ACC112 (cell line): ENCODE data around the gene SYTL2.
"Not testable (repeated sequence)": the region's sequence is repeated elsewhere in the genome, so short reads cannot be mapped to it uniquely, and the experiment has no call there.

Experiments used
- H2AFZ ChIP-seq: fragments of 200-600 bp; sonication (generic); one replicate; pipeline ENCODE4 v1.6.0; 2017; ENCODE audit warnings: antibody characterized with exemption, low read length; ENCODE audit not compliant: unreplicated experiment
- H3K27ac ChIP-seq: fragments of 200-600 bp; sonication (generic); 2 replicates; pipeline ENCODE4 v1.5.1; 2014; ENCODE audit warnings: low read depth, mild to moderate bottlenecking, antibody characterized with exemption, low read length, moderate library complexity
- H3K27me3 ChIP-seq: fragments of 200-600 bp; sonication (generic); 2 replicates; pipeline ENCODE4 v1.6.1; 2014; ENCODE audit warnings: mild to moderate bottlenecking, antibody characterized with exemption, low read length, moderate library complexity, mixed read lengths; ENCODE audit not compliant: insufficient read depth
- H3K36me3 ChIP-seq: fragments of 200-600 bp; sonication (generic); 2 replicates; pipeline ENCODE4 v1.6.1; 2016; ENCODE audit warnings: mild to moderate bottlenecking, antibody characterized with exemption, low read length, moderate library complexity, mixed read lengths; ENCODE audit not compliant: insufficient read depth
- H3K4me1 ChIP-seq: fragments of 200-600 bp; sonication (generic); one replicate; pipeline ENCODE4 v1.6.1; 2016; ENCODE audit warnings: low read length, mixed read lengths; ENCODE audit not compliant: insufficient read depth, unreplicated experiment, control insufficient read depth
- H3K4me3 ChIP-seq: fragments of 200-600 bp; sonication (generic); 2 replicates; pipeline ENCODE4 v1.5.1; 2014; ENCODE audit warnings: mild to moderate bottlenecking, low read depth, low read length
- H3K79me2 ChIP-seq: fragments of 200-600 bp; sonication (generic); one replicate; pipeline ENCODE4 v1.6.0; 2016; ENCODE audit warnings: low read length; ENCODE audit not compliant: control insufficient read depth, unreplicated experiment, insufficient read depth

Gene SYTL2

DNA sequence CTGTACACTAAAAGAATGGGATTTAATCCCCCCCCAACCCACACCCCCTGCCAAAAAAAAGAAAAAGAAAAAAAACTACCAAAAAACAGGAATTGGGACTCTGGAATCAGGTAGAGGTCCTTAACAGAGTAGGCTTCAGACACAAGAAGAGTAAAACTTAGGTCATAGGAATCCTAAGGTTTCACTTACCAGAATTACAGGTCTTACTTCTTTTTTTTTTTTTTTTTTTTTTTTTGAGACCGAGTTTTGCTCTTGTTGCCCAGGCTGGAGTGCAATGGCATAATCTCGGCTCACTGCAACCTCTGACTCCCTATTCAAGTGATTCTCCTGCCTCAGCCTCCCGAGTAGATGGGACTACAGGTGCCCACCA, 33.4 kb downstream of the SYTL2 start:
- not testable (repeated sequence) for H3K27ac ChIP-seq, H2AFZ ChIP-seq, H3K79me2 ChIP-seq, H3K36me3 ChIP-seq, H3K4me3 ChIP-seq, H3K4me1 ChIP-seq
- peaks cover 32% of the 10 kb centered on the region for H3K27me3 ChIP-seq

DNA sequence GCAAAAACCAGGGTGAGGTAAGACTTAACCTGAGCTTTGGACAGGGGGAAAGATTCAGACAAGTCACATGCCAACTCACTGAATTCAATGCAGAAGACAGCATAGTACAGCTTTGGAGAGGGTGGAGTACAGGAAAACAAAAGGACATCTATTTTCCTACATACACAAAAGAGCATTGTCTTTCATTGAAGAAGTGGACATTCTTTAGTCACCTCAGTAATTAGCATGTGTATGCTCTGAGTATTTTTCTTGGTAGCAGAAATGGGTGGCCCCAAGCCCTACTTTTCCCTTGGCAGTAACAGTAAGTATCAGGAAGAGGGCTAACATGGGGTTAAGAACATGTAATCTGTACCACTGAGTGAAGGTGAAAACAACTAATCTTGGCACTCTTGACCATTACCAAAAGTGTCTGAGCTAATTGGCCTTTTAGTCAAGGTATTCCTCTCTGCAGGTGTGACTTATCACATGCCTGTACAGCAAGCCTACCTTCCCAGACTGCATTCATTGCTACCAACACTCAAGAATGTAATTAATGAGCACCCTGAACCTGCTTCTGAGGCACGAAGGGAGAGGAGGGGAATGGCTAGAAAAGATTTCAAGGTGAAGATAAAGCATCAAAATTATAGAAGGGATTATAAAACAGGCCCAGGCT, 33.9 kb downstream of the SYTL2 start:
- H3K27ac ChIP-seq = no peak overlapping the region
- H3K4me3 ChIP-seq = no peak overlapping the region
- H3K4me1 ChIP-seq = no peaks in the 10 kb centered on the region
- peaks cover 35% of the 10 kb centered on the region for H3K27me3 ChIP-seq
- H2AFZ ChIP-seq = no peak overlapping the region
- H3K36me3 ChIP-seq = no peaks in the 10 kb centered on the region
- H3K79me2 ChIP-seq = no peaks in the 10 kb centered on the region

GRCh38 chr11:85774256-85775101, 36.5 kb downstream of the SYTL2 start:
- no peak overlapping the region for H3K27ac ChIP-seq
- H3K27me3 ChIP-seq = peaks cover 39% of the 10 kb centered on the region
- no peaks in the 10 kb centered on the region for H3K4me1 ChIP-seq
- H3K4me3 ChIP-seq = no peak overlapping the region
- no peaks in the 10 kb centered on the region for H3K36me3 ChIP-seq
- H2AFZ ChIP-seq = no peak overlapping the region
- H3K79me2 ChIP-seq = no peaks in the 10 kb centered on the region

DNA sequence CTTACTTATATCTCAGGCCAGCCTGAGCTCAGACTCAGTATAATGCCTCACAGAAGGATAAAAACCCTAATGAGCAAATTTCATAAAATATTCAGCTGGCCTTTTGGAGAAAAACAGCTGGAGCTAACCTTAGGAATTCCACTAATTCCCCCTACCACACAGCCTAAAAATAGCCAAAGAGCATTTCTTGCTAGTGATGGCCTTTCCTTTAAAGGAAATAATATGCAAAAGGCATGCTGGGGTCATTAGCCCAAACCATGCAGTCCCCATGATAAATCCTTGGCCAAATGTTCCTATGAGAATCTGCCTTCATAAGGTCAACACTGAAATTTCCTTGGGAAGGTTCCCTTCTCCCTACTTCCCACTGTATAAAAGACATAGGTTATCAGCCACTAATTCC, 38.2 kb downstream of the SYTL2 start:
- Histone ChIP-seq H2AFZ (no peak overlapping the region), H3K27ac (no peak overlapping the region), H3K4me3 (no peak overlapping the region), H3K4me1 (no peaks in the 10 kb centered on the region), H3K79me2 (no peaks in the 10 kb centered on the region), H3K27me3 (peaks cover 51% of the 10 kb centered on the region), H3K36me3 (no peaks in the 10 kb centered on the region)

- Histone ChIP-seq H3K4me1 (no peaks in the 10 kb centered on the region), H3K27me3 (peaks cover 51% of the 10 kb centered on the region), H2AFZ (no peak overlapping the region), H3K79me2 (no peaks in the 10 kb centered on the region), H3K4me3 (no peak overlapping the region), H3K36me3 (no peaks in the 10 kb centered on the region), H3K27ac (no peak overlapping the region)
These were observed 39.4 kb downstream of the SYTL2 start for GRCh38 chr11:85771568-85771967.

GRCh38 chr11:85769771-85770170, 41.2 kb downstream of the SYTL2 start:
- H3K36me3 ChIP-seq = no peaks in the 10 kb centered on the region
- no peak overlapping the region for H3K4me3 ChIP-seq
- no peak overlapping the region for H2AFZ ChIP-seq
- H3K79me2 ChIP-seq = no peaks in the 10 kb centered on the region
- no peak overlapping the region for H3K27ac ChIP-seq
- peaks cover 50% of the 10 kb centered on the region for H3K27me3 ChIP-seq
- no peaks in the 10 kb centered on the region for H3K4me1 ChIP-seq

- no peak overlapping the region for H2AFZ ChIP-seq
- no peak overlapping the region for H3K4me3 ChIP-seq
- H3K36me3 ChIP-seq = no peaks in the 10 kb centered on the region
- H3K27me3 ChIP-seq = peaks cover 44% of the 10 kb centered on the region; the same call in 1 of the 2 replicates
- H3K79me2 ChIP-seq = no peaks in the 10 kb centered on the region
- H3K27ac ChIP-seq = no peak overlapping the region
- H3K4me1 ChIP-seq = no peaks in the 10 kb centered on the region
These were observed 42.3 kb downstream of the SYTL2 start for GRCh38 chr11:85768473-85769146.

GRCh38 chr11:85767246-85767945, 43.5 kb downstream of the SYTL2 start:
- H3K27ac ChIP-seq = no peak overlapping the region
- H3K79me2 ChIP-seq = no peaks in the 10 kb centered on the region
- H3K36me3 ChIP-seq = no peaks in the 10 kb centered on the region
- peaks cover 41% of the 10 kb centered on the region for H3K27me3 ChIP-seq
- H2AFZ ChIP-seq = no peak overlapping the region
- no peak overlapping the region for H3K4me3 ChIP-seq
- H3K4me1 ChIP-seq = no peaks in the 10 kb centered on the region

GRCh38 chr11:85766721-85767161, 44.2 kb downstream of the SYTL2 start:
- Histone ChIP-seq H2AFZ (no peak overlapping the region), H3K27ac (no peak overlapping the region), H3K79me2 (no peaks in the 10 kb centered on the region), H3K4me1 (no peaks in the 10 kb centered on the region), H3K27me3 (peaks cover 38% of the 10 kb centered on the region), H3K4me3 (no peak overlapping the region), H3K36me3 (no peaks in the 10 kb centered on the region)

GRCh38 chr11:85764796-85765195, 46.1 kb downstream of the SYTL2 start:
- H3K36me3 ChIP-seq = no peaks in the 10 kb centered on the region
- H3K79me2 ChIP-seq = no peaks in the 10 kb centered on the region
- peaks cover 1% of the 10 kb centered on the region for H3K4me1 ChIP-seq
- H2AFZ ChIP-seq = no peak overlapping the region
- no peak overlapping the region for H3K27ac ChIP-seq
- H3K4me3 ChIP-seq = no peak overlapping the region
- H3K27me3 ChIP-seq = peaks cover 32% of the 10 kb centered on the region
